ENCODE data around the gene CACNA1C.
"Not testable (repeated sequence)": the region's sequence is repeated elsewhere in the genome, so short reads cannot be mapped to it uniquely, and the experiment has no call there.

The CACNA1C gene

GRCh38 chr12:2690348-2691005, 637.7 kb downstream of the CACNA1C start:
- no peak for DNase-seq (ENCODE audit: low spot score)

GRCh38 chr12:2691006-2691344, 638.2 kb downstream of the CACNA1C start:
- DNase-seq (ENCODE audit: low spot score), result no peak

- DNase-seq (ENCODE audit: low spot score), result no peak
These were observed 638.7 kb downstream of the CACNA1C start for GRCh38 chr12:2691345-2692071.

- no peak for DNase-seq (ENCODE audit: low spot score)
These were observed 639.3 kb downstream of the CACNA1C start for GRCh38 chr12:2692080-2692479.

- no peak for DNase-seq (ENCODE audit: low spot score)
These were observed 640.6 kb downstream of the CACNA1C start for GRCh38 chr12:2693244-2693860.

- no peak for DNase-seq (ENCODE audit: low spot score)
These were observed 641.3 kb downstream of the CACNA1C start for GRCh38 chr12:2693980-2694610.

- no peak for DNase-seq (ENCODE audit: low spot score)
These were observed 643.3 kb downstream of the CACNA1C start for GRCh38 chr12:2696136-2696535.

GRCh38 chr12:2697057-2697800, 644.4 kb downstream of the CACNA1C start:
- DNase-seq (ENCODE audit: low spot score), result no peak

GRCh38 chr12:2698566-2698965, 645.8 kb downstream of the CACNA1C start:
- DNase-seq (ENCODE audit: low spot score), result no peak

GRCh38 chr12:2710701-2711100, 657.9 kb downstream of the CACNA1C start:
- DNase-seq (ENCODE audit: low spot score), result no peak

GRCh38 chr12:2719392-2719791, 666.6 kb downstream of the CACNA1C start:
- no peak for DNase-seq (ENCODE audit: low spot score)

GRCh38 chr12:2722806-2723205, 670.0 kb downstream of the CACNA1C start:
- DNase-seq (ENCODE audit: low spot score), result no peak

GRCh38 chr12:2732290-2732689, 679.5 kb downstream of the CACNA1C start:
- DNase-seq (ENCODE audit: low spot score), result no peak

- DNase-seq (ENCODE audit: low spot score), result no peak
These were observed 680.9 kb downstream of the CACNA1C start for GRCh38 chr12:2733493-2734355.

GRCh38 chr12:2735432-2735831, 682.6 kb downstream of the CACNA1C start:
- no peak for DNase-seq (ENCODE audit: low spot score)

- DNase-seq (ENCODE audit: low spot score), result no peak
These were observed 685.0 kb downstream of the CACNA1C start for GRCh38 chr12:2737656-2738241.

GRCh38 chr12:2739069-2739468, 686.3 kb downstream of the CACNA1C start:
- no peak for DNase-seq (ENCODE audit: low spot score)

GRCh38 chr12:2739832-2740641, 687.2 kb downstream of the CACNA1C start:
- peak; percentile 11 for DNase-seq (ENCODE audit: low spot score)

GRCh38 chr12:2742037-2742436, 689.2 kb downstream of the CACNA1C start:
- DNase-seq (ENCODE audit: low spot score), result not testable (repeated sequence)

GRCh38 chr12:2743478-2743877, 690.7 kb downstream of the CACNA1C start:
- no peak for DNase-seq (ENCODE audit: low spot score)

All from globus pallidus (tissue), 1 donor.